HG03565 (cell line): ENCODE data around the gene FOLR2.

ENCODE experiments used
- ATAC-seq: cut with Tn5 transposase; IDR thresholded peaks from one replicate; pipeline ENCODE4 v1.9.1; 2021; ENCODE audit warnings: mild to moderate bottlenecking, moderate library complexity; ENCODE audit not compliant: unreplicated experiment

FOLR2 gene

DNA sequence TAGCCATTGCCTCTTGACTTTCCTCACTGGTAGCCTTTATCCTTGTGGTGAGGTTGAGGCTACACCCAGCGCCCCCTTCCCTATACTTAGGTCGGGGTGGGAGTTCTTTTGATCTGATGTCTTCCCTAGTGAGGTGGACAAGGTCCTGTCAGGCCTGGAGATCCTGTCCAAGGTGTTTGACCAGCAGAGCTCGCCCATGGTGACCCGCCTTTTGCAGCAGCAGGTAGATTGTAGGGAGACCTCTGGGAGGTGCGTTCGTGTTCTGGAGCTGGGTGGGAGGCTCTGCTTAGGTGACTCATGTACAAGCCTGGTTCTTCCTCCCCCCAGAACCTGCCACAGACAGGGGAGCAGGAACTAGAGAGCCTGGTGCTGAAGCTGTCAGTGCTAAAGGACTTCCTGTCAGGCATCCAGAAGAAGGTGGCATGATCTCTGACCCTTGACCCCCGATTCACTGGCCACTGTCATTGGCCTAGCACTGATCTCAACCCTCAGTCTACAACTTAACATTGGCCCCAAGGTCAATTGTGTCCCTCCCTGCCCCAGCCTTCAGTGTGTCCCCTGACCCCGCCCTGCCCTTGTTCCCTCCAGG lies 12.8 kb downstream of the FOLR2 start:
- no peak for ATAC-seq

DNA sequence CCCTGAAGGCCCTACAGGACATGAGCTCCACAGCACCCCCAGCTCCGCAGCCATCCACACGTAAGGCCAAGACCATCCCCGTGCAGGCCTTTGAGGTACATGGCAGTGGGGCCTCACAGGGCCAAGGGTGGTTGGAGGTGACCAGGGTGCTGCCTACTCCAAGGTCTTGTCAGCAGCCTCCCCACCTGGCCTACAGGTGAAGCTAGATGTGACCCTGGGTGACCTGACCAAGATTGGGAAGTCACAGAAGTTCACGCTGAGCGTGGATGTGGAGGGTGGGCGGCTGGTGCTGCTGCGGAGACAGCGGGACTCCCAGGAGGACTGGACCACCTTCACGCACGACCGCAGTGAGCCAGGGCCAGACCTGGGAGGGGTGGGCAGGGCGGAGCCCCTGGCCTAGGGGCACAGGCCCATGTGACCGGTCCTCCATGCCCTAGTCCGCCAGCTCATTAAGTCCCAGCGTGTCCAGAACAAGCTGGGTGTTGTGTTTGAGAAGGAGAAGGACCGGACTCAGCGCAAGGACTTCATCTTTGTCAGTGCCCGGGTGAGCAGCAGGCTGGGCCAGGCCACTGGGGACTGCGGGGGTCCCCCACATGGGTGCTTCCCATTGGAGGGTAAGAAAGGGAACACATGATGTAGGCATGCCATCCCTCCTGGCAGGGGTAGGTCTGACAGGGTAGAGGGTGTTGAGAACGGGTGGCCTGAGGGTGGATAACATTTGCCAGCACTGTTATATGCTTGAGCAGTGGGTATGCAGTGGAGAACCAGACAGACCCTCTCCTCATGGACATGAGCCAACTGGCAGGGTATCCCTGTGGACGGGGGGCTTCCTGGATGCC lies 13.6 kb downstream of the FOLR2 start:
- ATAC-seq = no peak

DNA sequence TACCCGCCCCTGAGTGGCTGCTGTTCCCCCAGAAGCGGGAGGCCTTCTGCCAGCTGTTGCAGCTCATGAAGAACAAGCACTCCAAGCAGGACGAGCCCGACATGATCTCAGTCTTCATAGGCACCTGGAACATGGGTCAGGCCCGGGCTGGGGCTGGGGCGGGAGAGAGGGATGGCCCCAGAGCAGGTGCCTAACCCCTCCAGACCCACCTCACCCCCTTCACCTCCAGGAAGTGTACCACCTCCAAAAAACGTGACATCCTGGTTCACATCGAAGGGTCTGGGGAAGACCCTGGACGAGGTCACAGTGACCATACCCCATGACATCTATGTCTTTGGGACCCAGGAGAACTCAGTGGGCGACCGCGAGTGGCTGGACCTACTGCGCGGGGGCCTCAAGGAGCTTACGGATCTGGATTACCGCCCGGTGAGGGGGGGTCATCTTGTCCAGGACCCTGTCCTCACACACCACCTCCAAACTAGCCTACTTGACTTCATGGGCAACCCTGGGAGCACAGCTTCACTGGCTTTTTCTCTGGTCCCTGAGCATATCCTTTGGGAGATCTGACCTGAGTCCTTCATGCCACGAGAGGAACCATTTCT lies 14.3 kb downstream of the FOLR2 start:
- ATAC-seq = no peak

DNA sequence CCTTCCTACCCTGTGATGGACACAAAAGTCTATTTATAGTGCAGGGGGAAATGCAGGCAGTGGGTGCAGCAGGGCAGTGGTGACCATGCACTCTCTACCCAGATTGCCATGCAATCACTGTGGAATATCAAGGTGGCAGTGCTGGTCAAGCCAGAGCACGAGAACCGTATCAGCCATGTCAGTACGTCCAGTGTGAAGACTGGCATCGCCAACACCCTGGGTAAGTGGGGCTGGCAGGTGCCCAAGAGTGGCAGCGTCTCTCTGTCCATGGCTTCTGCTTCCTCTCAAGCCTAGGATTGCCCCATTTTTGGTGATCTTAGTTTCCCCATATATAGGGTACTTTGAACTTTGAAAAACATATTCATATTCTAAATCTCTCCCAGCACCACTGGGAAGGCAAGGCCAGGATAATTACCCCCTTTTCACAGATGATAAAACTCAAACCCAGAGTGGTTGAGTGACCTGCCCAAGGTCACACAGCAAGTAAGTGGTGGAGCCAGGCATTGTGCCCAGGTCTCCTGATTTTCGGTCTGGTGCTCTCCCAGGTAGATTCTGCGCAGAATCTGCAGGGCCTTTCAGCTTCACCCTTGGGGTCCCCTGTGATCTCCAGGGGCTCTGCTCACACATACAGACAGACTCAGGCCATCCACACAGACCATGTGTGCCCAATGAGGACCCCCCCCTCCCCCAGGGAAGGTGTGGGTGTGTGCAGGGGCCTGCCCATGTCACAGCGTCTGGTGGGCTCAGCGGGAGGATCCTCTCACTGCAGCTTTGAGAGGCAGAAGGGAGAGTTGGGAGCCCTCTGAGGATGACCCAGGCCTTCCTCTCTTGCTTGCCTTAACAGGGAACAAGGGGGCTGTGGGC lies 15.0 kb downstream of the FOLR2 start:
- ATAC-seq = no peak

DNA sequence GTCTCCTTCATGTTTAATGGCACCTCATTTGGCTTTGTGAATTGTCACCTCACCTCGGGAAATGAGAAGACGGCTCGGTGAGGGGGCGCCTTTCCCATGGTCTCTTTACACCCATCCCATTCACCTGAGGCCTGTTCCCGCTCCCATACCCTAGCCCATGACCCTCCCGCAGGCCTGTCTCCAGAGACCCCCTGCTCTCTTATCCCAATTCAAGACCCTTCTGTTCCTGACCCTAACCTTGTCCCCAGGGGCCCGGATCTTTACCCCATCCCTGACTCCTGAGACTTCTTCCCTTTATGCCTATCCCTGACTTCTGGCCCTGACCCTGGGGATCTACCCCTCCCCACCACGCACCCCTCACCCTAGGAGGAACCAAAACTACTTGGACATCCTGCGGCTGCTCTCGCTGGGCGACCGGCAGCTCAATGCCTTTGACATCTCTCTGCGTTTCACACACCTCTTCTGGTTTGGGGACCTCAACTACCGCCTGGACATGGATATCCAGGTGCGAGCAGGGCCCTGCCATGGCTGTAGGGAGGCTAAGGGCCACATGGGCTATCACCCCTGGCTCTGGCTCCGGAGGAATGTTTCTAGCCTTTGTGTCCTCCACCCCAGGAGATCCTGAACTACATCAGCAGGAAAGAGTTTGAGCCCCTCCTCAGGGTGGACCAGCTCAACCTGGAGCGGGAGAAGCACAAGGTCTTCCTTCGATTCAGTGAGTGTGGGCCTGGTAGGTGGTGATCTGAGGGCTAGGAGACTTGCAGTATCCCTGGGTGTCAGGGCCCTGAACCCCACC lies 15.9 kb downstream of the FOLR2 start:
- ATAC-seq = no peak

DNA sequence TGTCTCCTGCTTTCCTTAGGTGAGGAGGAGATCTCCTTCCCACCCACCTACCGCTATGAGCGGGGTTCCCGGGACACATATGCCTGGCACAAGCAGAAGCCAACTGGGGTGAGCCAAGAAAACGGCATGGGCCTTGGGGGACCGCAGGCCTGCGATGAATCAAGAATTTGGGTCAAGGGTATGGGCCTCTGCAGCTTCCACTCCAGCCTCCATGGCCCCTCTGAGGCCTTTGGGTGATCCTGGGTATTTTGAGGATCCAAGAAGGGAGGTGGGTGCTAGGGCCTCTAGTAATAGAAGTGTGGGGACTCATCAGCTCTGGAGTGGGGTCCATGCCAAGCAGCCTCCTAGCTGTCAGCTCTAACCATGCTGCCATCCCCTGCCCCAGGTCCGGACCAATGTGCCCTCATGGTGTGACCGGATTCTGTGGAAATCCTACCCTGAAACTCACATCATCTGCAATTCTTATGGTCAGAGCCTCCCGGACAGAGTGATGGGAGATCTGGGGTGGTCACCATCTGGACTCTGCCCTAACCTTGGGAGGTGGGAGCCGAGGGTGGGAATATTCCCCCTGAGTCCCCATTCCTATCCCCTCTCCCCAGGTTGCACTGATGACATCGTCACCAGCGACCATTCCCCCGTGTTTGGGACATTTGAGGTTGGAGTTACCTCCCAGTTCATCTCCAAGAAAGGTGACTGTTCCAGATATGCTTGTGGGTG lies 16.6 kb downstream of the FOLR2 start:
- ATAC-seq = no peak

DNA sequence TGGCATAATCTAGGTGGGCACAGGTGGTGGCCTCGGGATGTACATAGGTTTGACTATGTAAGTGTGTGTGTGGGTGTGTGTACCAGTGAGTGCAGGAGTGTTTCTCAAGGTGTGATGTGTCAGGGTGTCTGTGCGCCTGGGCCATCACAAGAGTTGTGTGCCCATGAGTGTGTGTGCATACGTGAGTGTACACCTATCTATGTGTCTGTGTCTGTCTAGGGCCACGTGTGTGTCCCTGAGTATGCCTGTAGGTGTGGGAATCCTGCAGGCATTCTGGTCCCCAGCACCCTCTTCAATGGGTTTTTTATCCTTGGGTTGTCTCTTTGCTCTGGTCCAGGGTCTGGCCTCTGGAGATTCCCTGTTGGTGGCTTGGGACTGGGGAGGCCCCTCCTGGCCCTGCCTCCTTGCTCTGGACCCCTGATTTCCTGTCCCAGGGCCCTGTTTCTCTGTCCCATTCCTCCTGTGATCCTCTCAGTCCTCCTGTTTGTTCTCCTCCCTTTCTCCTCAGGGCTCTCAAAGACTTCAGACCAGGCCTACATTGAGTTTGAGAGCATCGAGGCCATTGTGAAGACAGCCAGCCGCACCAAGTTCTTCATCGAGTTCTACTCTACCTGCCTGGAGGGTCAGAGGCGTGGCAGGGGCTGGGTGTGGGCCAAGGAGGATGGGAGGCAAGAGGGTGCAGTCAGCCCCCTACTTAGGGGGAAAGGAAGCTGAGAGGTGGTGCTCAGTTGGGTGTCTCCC lies 17.3 kb downstream of the FOLR2 start:
- ATAC-seq = no peak

DNA sequence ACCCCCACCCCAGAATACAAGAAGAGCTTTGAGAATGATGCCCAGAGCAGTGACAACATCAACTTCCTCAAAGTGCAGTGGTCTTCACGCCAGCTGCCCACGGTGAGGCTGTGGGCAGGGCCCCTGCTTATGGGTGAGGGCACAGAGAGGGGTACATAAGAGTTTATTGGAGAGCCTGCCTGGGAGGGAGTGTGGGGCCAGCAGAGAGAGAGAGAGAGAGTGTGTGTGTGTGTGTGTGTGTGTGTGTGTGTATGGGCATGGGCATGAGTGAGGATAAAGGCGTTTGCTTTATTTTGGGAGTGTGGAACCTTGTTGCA lies 17.9 kb downstream of the FOLR2 start:
- no peak for ATAC-seq

DNA sequence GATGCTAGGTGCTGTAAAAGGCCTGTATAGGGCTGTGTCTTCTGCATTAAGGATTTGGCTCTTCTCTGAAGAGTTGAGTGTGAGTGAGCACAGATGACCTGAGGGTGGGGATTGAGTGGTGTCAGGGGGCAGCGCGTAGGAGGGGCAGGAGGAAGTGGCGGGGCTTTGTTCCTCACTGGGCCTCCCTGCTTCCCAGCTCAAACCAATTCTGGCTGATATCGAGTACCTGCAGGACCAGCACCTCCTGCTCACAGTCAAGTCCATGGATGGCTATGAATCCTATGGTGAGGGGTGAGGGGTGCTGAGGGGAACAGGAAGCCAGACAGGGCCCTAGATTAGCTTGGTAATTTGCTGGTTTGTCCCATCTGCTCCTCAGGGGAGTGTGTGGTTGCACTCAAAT lies 18.3 kb downstream of the FOLR2 start:
- no peak for ATAC-seq

DNA sequence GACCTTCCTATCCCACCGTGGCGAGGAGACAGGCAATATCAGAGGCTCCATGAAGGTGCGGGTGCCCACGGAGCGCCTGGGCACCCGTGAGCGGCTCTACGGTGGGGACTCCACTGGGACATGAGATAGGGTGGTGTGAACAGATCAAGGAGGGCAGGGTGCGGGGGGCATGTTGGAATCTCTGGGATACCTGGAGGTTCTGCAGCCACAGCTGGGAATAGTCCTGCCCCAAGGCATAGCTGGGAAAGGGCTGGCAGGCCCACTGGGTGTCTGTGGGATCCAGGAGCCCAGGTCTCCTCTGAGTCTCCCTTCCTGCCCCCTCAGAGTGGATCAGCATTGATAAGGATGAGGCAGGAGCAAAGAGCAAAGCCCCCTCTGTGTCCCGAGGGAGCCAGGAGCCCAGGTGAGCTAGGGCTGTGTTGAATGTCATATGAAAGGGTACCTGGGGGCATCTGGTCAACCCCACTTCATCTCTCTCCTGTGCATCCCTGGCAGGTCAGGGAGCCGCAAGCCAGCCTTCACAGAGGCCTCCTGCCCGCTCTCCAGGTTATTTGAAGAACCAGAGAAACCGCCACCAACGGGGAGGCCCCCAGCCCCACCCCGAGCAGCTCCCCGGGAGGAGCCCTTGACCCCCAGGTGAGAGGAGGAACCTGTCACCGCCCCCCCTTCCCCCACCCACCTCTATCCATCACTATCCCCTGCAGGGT lies 18.9 kb downstream of the FOLR2 start:
- no peak for ATAC-seq

DNA sequence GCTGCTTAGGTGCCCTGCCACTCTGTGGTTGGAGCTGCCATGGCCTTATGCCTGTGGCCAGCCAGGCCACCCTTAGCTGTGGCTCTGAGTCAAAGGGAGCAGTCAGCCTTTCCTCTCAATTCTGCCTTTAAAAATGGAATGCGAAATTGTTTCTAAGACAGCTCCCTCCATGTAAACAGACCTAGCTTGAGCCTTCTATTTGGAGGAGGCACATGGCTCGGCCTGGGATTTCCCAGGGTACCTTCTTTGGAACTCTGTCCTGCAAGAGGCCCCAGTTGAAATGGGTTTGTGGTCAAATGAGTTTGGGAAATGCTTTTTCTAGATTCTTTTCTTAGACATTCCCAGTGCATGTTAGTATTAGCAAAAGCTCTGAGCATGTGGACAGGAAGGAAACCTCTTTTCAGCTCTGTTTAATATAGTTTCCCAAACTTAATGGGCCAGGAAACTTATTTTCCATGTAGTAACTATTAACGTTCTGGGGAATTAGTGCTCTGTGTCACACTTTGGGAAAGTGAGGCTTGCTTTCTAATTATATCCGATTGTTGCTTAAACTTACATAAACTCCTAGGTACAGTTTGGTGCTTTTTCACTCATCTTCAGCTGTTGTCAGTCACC lies 19.6 kb downstream of the FOLR2 start:
- no peak for ATAC-seq

DNA sequence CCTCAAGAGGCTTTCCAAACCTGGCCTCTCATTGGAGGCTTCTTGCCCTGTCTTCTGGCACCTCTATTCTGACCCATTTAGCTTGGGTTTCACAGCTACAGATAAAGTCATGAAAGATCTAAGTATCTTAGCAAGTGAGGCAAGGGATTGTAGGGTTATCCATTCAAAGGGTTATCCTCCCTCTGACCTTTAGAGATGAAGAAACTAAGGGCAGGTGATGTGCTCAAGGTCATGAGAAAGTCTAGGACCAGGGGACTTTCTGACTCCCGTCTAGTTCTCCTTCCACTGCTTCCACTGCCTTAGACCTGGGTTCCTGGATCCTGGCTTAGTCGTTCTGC lies 20.1 kb downstream of the FOLR2 start:
- no peak for ATAC-seq

DNA sequence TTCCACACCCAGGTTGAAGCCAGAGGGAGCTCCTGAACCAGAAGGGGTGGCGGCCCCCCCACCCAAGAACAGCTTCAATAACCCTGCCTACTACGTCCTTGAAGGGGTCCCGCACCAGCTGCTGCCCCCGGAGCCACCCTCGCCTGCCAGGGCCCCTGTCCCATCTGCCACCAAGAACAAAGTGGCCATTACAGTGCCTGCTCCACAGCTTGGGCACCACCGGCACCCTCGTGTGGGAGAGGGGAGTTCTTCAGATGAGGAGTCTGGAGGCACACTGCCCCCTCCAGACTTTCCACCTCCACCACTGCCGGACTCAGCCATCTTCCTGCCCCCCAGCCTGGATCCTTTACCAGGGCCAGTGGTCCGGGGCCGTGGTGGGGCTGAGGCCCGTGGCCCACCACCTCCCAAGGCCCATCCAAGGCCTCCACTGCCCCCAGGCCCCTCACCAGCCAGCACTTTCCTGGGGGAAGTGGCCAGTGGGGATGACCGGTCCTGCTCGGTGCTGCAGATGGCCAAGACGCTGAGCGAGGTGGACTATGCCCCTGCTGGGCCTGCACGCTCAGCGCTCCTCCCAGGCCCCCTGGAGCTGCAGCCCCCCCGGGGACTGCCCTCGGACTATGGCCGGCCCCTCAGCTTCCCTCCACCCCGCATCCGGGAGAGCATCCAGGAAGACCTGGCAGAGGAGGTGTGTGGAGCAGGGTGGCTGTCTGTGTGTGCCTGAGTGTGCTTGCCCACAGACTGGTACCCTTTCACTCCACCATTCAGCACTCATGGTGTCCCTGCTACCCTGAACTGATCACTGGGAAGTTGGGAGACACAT lies 20.7 kb downstream of the FOLR2 start:
- no peak for ATAC-seq

DNA sequence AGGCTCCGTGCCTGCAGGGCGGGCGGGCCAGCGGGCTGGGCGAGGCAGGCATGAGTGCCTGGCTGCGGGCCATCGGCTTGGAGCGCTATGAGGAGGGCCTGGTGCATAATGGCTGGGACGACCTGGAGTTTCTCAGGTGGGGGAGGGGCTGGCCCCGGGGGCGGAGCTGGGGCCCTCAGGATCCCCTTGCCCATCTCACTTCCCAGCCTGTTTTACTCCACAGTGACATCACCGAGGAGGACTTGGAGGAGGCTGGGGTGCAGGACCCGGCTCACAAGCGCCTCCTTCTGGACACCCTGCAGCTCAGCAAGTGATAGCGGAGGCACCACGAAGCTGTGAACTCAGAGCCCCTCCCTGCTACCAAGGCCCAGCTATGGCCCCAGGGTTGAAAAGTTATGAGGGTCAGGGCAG lies 21.5 kb downstream of the FOLR2 start:
- ATAC-seq = no peak

DNA sequence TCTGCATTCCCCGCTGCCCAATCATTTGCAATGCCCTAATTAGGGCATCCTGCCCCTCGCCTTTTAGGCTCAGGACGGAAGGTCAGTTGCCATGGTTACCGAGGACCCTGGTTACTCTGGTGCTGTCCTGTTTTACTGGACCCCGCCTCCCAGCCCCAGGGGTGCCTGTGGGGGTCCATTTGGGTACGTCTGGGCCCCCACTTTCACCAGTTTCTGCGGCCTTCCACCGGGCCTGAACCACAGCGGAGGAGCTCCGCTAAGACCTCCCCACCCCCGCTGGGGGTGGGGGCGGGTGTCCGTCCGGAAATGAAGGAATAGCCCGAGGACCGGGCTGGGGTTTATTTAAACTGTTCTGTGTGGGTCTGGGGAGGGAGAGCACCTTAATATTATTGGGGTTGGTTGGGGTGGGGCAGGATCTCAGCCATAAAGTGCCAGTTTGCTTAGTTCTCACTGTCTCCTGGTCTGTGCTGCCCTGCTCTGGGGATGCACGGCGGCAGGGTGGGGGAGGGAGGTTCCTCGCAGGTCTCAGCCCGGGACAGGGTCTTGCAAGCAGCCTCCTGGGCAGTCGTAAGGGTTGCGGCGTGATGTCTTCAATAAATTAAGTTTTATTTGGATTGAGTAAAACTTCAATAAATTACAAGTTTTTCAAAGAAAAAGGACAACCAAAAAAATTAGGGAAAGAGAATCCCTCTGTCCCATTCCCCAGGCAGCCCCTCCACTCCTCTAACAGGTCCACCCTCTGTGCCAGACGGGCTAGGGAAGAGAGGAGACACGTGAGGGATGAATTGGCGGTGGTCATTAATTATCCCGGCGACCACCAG lies 22.1 kb downstream of the FOLR2 start:
- ATAC-seq = no peak

DNA sequence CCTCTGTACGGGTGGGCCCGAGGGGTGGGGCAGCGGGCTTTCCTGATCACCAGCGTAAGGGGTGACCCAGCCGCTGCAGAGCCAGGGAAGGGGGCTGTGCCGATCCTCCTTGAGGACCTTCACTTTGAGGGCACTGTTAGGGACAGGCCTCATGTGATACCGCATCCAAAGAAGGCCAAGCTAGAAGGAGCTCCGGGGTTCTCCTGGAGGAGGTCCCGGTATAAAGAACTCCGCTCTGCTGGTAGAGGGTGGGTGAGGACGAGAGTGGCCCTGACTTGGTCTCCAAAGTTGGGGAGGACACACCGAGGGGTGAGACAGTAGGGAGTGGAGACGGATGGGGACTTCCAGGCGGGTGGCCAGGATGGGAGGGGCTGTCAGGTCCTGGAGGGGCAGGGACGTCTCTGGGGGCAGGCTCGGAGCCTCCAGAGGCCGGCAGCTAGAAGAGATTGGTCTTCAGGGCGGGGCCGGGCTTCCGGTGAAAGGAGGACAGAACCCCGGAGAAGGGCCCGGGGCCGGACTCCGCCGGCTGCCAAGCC lies 22.8 kb downstream of the FOLR2 start:
- ATAC-seq = no peak
